Muscle of back (tissue), 11 donors: ENCODE data around the gene GNB3. TPM values are rescaled to one million over a fixed set of nuclear protein-coding genes. Genes with fewer than 3 reads are reported as not detected.
"Not testable (repeated sequence)": the region's sequence is repeated elsewhere in the genome, so short reads cannot be mapped to it uniquely, and the experiment has no call there.

Experiments used
- DNase-seq, 3 donors: peaks; one replicate each; pipeline versions ENCODE4 v3.0.0 to v3.0.0-alpha.2; 2013
- polyA plus RNA-seq, 10 donors: library from polyadenylated mRNA; unstranded; fragments of 120-200 nt; gene quantifications; one replicate each; pipeline ENCODE4 v1.2.1, GENCODE V29; 2013; ENCODE audit not compliant: insufficient read length in 10 of 10

The GNB3 gene
- polyA plus RNA-seq, 10 donors, result 10.3 to 40.0 (median 26.3) TPM

- not testable (repeated sequence) for DNase-seq
These were observed 39.1 kb downstream of the GNB3 start for GRCh38 chr12:6879824-6880223.

GRCh38 chr12:6883252-6883651, 42.5 kb downstream of the GNB3 start:
- DNase-seq, result no peak

GRCh38 chr12:6883683-6884082, 43.0 kb downstream of the GNB3 start:
- no peak for DNase-seq

- no peak for DNase-seq
These were observed 43.8 kb downstream of the GNB3 start for GRCh38 chr12:6884539-6884938.

GRCh38 chr12:6886206-6886999, 45.7 kb downstream of the GNB3 start:
- DNase-seq, result not testable (repeated sequence)

- DNase-seq, result no peak
These were observed 46.7 kb downstream of the GNB3 start for GRCh38 chr12:6887460-6887859.

- no peak for DNase-seq
These were observed 47.6 kb downstream of the GNB3 start for GRCh38 chr12:6888360-6888759.

GRCh38 chr12:6888794-6889193, 48.1 kb downstream of the GNB3 start:
- not testable (repeated sequence) for DNase-seq

- not testable (repeated sequence) for DNase-seq
These were observed 49.2 kb downstream of the GNB3 start for GRCh38 chr12:6889775-6890573.

GRCh38 chr12:6890789-6891645, 50.3 kb downstream of the GNB3 start:
- DNase-seq, result peak; percentile 98 to 99 (median 99)

GRCh38 chr12:6891646-6892001, 50.9 kb downstream of the GNB3 start:
- no peak for DNase-seq

GRCh38 chr12:6892683-6893082, 52.0 kb downstream of the GNB3 start:
- DNase-seq, result not testable (repeated sequence)

- DNase-seq, result no peak
These were observed 53.6 kb downstream of the GNB3 start for GRCh38 chr12:6894321-6894720.

Other genes starting within 250 kb of the GNB3 start
- 100 to 1,000 TPM; 125 to 170 (median 147) TPM for gene CHD4, start 233.5 kb upstream of the GNB3 start, polyA plus RNA-seq
- 1 to 10 TPM in 9 of 10 donors, under 1 TPM in 1; 0.99 to 2.3 (median 1.5) TPM for gene LPAR5, start 205.0 kb upstream of the GNB3 start, polyA plus RNA-seq
- gene ACRBP, start 193.5 kb upstream of the GNB3 start, polyA plus RNA-seq, result 1 to 10 TPM; 2.1 to 3.8 (median 2.5) TPM
- 10 to 100 TPM; 43.7 to 54.1 (median 48.9) TPM for gene ING4, start 177.8 kb upstream of the GNB3 start, polyA plus RNA-seq
- gene ZNF384, start 151.6 kb upstream of the GNB3 start, polyA plus RNA-seq, result 10 to 100 TPM; 40.6 to 62.3 (median 47.0) TPM
- gene PIANP, start 140.1 kb upstream of the GNB3 start, polyA plus RNA-seq, result 1 to 10 TPM; 2.6 to 7.0 (median 4.4) TPM
- gene COPS7A, start 116.9 kb upstream of the GNB3 start, polyA plus RNA-seq, result 10 to 100 TPM; 55.6 to 66.6 (median 61.9) TPM
- 100 to 1,000 TPM; 114 to 157 (median 128) TPM for gene MLF2, start 87.8 kb upstream of the GNB3 start, polyA plus RNA-seq
- 100 to 1,000 TPM; 245 to 421 (median 350) TPM for gene PTMS, start 74.6 kb upstream of the GNB3 start, polyA plus RNA-seq
- gene LAG3, start 68.4 kb upstream of the GNB3 start, polyA plus RNA-seq, result 1 to 10 TPM in 1 of 10 donors, under 1 TPM in 9; 0.30 to 1.2 (median 0.53) TPM
- 10 to 100 TPM in 2 of 10 donors, 1 to 10 TPM in 8; 5.9 to 15.5 (median 7.7) TPM for gene CD4, start 51.4 kb upstream of the GNB3 start, polyA plus RNA-seq
- gene GPR162, start 19.1 kb upstream of the GNB3 start, polyA plus RNA-seq, result 10 to 100 TPM; 15.3 to 27.6 (median 17.9) TPM
- 10 to 100 TPM; 32.6 to 62.7 (median 44.1) TPM for gene P3H3, start 12.5 kb upstream of the GNB3 start, polyA plus RNA-seq
- gene CDCA3, start 10.4 kb downstream of the GNB3 start, polyA plus RNA-seq, result 10 to 100 TPM; 14.1 to 25.5 (median 19.5) TPM
- gene USP5, start 11.2 kb downstream of the GNB3 start, polyA plus RNA-seq, result 10 to 100 TPM; 46.9 to 67.1 (median 59.3) TPM
- gene TPI1, start 26.6 kb downstream of the GNB3 start, polyA plus RNA-seq, result 1,000 to 10,000 TPM in 3 of 10 donors, 100 to 1,000 TPM in 7; 716 to 1,072 (median 910) TPM
- gene SPSB2, start 32.4 kb downstream of the GNB3 start, polyA plus RNA-seq, result 1 to 10 TPM; 2.5 to 7.0 (median 5.7) TPM
- gene LRRC23, start 63.9 kb downstream of the GNB3 start, polyA plus RNA-seq, result 10 to 100 TPM in 6 of 10 donors, 1 to 10 TPM in 4; 8.4 to 11.7 (median 10.2) TPM
- 10 to 100 TPM in 2 of 10 donors, 1 to 10 TPM in 8; 5.2 to 11.7 (median 8.4) TPM for gene ENO2, start 73.7 kb downstream of the GNB3 start, polyA plus RNA-seq
- gene ATN1, start 87.0 kb downstream of the GNB3 start, polyA plus RNA-seq, result 10 to 100 TPM; 58.2 to 79.9 (median 68.1) TPM
- gene RNU7-1, start 102.9 kb downstream of the GNB3 start, polyA plus RNA-seq, result not detected
- 100 to 1,000 TPM; 120 to 180 (median 152) TPM for gene C12orf57, start 103.1 kb downstream of the GNB3 start, polyA plus RNA-seq
- gene PTPN6, start 110.4 kb downstream of the GNB3 start, polyA plus RNA-seq, result 10 to 100 TPM in 1 of 10 donors, 1 to 10 TPM in 9; 4.3 to 10.6 (median 6.6) TPM
- 100 to 1,000 TPM; 254 to 293 (median 280) TPM for gene PHB2, start 129.7 kb downstream of the GNB3 start, polyA plus RNA-seq
- gene EMG1, start 130.0 kb downstream of the GNB3 start, polyA plus RNA-seq, result 10 to 100 TPM; 27.1 to 38.6 (median 29.8) TPM
- gene LPCAT3, start 177.6 kb downstream of the GNB3 start, polyA plus RNA-seq, result 10 to 100 TPM; 18.0 to 23.7 (median 20.7) TPM
- 100 to 1,000 TPM in 2 of 10 donors, 10 to 100 TPM in 8; 65.9 to 107 (median 83.6) TPM for gene C1S, start 219.8 kb downstream of the GNB3 start, polyA plus RNA-seq